HG03196 (cell line): Measurements from ENCODE around the gene NCAM1.

Experiments used
- ATAC-seq: cut with Tn5 transposase; IDR thresholded peaks from one replicate; pipeline ENCODE4 v1.9.1; 2021; ENCODE audit not compliant: unreplicated experiment

Gene NCAM1

DNA sequence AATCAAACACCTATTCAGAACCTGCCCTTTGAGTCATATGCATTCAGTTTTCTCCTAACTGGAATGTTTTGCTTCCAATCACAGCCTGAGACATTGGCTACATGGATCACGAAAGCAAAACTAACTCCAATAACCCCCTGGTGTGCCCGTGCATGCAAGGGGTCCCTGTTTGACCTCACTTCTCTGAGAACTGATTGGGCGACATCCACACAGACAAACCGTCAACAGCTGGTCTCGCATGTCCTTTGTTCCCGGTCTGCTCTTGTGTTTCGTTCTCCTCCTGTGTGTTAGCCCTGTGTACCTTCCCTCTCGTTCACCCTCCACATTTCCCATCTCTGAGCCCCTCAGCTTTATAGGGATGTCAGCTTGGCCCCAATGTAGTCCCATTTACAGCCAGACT, 286.0 kb downstream of the NCAM1 start:
- no peak for ATAC-seq

DNA sequence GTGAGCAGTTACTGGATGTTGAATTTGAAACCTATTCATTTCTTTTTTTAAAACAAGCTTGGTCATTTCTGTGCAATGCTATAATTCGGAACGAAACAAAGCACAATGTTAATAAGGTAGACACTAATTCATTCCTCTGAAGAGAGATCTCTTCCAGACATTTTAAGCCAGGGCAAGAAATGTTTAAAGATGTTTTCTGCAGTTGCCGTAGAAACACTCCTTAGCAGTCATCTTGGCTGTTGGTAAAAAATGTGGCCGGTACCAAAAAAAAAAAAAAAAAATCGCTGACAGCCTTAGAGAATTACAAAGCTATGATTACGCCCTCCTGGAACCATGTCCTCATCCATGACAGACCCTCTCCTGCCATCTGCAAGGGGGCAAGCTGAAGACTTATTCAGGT, 286.7 kb downstream of the NCAM1 start:
- no peak for ATAC-seq

DNA sequence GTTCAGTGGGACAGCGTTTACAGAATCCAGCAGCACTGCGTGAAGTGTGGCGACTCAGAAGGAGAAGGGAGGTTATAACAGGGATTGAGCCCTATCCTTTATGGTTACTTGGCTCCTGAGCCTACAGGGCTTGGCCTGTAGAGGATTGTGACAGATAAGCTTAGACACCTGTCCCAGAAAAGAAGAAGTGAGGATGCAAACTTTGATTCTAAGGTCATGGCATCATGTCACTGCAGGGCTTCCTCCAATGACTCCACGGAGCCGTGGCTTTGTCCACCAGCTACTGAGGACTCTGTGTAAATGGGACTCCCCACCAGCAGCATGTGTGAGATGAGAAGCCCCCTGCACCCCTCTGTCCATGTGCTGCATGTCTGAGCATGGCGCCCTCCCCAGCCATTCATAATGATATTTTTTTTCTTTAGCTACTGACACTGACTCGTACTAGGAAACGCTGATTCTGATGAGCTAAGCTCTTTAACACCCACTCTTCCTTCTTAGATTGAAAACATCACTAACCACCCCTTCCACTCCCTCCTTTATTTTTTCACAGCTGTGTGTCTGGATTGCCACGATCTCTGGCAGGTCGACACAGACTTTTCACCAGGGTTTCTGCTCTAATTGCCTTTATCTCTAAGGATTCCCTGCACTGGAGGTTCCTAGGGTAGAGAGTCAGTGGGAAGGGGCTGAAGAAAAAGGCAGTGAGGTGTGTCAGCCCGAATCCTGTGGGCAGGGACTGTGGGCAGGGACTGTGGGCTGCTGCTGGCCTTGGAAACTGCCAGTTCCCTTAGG, 287.7 kb downstream of the NCAM1 start:
- no peak for ATAC-seq

DNA sequence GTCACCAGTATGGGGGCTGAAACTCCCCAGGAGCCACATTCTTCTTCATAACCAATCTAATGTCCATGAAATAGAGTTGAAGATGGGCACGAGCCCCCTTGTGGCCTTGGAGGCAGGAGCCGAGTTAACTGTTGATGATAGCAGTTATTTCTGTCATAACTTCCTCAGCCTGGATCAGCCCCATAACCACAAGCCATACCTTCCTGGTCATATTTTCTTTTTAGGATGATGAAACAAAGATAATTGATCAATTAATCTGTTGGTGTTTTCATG, 288.2 kb downstream of the NCAM1 start:
- no peak for ATAC-seq

DNA sequence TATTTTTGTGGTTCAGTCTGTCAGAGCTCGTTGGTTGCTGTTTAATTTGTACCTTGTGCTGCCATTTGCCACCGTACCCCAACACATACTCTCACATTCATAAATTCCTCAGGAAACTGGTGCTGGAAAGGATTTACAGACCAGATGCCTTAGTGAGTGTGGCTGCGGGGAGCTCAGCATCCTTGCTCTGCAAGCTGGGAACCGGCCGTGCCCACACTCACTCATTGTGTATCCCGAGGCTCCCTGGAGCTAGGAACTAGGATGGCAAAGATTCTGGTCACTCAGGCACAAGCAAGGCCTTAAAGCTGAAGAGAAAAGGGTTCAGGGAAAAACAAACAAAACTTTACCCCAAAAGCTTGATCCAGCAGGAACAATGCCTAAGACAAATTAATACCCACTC, 288.6 kb downstream of the NCAM1 start:
- no peak for ATAC-seq

DNA sequence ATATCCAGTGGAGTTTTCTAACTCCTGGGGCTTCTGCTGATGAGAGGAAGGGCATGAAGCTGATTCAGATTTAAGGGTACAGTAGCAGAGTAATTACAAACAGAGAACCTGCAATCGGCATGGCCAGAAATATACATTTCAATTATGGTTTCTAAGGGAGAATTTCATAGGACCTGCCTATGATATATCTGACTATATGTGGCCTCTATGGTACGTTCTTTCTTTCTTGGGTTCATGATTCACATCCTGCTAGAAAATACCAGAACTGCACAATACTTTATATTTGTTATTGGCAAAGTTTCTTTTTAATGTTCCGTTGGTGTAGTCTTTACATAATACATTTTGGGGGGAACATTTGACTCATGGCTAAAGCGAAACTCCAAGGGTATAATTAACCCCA, 290.1 kb downstream of the NCAM1 start:
- ATAC-seq: no peak

DNA sequence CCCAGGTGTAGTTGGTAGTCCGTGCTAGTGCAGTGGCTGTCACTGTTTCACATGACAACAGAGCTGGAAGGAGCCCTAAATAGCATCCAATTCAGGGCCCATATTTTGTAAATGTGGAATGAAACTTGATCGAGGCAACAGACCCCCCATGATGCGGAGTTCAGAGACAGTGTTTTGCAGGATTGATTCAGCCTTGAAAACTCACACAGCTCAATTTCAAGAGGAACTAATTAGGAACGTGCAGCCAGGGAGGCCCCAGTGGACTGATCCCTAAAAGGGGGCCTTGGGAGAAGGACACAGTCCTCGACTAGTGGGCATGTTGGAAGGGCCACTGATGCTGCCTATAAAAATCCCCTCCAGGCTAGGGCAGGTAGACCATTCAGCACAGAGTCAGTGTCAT, 292.2 kb downstream of the NCAM1 start:
- ATAC-seq: no peak

DNA sequence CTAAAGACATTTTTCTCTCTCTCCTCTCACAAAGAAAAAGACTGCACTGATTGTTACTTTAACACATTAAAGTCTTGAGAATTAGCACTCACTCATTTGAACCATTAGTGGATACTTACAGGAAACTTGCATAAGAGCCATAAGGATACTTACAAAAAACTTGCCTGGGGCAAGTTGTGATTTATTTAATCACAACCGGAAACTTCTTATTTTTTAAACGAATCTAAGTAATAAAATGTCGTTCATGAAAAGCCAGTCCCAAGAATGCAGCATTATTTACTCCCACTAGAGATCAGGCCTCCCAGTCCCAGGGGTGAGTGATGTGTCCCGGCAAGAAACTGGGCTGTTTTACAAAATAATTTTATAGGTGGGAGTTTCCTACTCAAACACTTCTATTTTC, 293.9 kb downstream of the NCAM1 start:
- ATAC-seq: no peak

DNA sequence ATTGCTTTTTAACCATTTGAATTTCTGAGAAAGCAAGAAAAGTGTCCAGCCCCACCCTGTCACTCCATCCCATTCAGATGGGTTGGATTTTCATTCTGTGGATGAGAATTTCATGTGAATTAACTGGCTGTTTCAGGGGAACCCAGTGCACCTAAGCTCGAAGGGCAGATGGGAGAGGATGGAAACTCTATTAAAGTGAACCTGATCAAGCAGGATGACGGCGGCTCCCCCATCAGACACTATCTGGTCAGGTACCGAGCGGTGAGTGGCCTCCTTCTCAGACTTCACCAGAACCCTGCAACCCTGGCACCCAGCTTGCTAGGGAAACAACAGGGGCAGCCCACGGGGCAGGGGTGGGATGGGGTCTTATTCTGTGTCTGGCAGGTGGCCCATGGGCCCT, 294.5 kb downstream of the NCAM1 start:
- no peak for ATAC-seq

DNA sequence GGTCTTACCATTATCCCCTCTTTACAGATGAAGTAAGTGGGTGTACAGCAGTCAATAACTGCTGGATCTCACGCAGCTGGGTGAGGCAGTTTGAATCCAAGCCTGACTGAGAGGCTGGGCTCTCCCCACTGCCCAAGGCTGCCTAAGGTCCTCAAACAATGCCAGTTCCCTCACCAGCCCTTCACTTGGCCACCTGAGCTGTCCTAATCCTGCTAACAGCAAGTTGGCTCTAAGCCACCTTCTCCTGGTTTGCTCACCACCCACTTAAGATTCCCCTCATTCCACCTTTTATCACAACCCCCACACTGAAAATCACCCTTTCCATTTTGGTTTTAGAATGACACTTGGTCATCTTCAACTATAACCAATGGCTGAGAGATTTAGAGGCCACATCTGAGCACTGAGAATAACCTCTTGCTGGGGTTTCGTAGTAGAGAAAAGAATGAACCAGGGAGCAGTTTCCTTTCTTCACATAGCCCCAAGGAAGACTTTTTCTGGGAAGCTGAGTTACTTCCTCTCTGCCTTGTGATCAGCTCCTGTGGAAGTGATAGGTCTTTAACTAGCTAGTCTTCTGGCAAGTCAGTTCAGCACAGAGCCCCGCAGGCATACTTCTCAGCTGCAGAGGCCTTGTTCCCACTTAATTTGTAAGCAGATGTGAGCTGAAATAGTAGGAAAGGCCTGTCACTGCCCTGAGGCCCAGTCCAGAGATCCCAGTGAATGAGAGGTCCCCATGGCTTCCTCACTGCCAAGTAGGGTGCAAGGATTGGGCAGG, 295.4 kb downstream of the NCAM1 start:
- ATAC-seq: no peak

DNA sequence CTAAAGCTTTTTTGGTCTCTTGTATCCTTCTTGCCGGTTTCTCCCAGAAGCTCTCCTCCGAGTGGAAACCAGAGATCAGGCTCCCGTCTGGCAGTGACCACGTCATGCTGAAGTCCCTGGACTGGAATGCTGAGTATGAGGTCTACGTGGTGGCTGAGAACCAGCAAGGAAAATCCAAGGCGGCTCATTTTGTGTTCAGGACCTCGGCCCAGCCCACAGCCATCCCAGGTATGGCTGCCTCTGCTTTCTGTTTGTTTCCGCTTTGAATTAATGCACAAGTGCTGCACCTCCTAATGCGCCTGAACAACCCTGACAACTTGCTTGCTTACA, 298.8 kb downstream of the NCAM1 start:
- ATAC-seq: no peak

DNA sequence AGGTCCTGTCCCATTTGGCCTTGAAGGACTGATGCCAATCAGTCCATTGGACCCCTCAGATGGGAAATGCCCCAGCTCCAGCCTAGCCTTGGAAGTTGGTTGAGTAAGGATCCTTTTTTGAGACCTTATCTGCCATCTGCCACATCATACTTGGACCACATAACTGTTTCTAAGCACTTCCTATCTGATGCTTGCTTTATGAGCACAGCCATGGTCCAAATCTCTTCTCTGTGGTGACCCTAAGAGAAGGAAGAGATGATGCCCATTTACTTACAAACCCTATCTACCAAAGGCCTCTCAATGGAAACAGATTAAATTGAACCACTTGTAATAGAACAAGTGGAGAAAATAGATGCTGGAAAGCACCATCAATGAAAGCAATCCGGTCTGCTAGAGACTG, 299.3 kb downstream of the NCAM1 start:
- ATAC-seq: no peak

DNA sequence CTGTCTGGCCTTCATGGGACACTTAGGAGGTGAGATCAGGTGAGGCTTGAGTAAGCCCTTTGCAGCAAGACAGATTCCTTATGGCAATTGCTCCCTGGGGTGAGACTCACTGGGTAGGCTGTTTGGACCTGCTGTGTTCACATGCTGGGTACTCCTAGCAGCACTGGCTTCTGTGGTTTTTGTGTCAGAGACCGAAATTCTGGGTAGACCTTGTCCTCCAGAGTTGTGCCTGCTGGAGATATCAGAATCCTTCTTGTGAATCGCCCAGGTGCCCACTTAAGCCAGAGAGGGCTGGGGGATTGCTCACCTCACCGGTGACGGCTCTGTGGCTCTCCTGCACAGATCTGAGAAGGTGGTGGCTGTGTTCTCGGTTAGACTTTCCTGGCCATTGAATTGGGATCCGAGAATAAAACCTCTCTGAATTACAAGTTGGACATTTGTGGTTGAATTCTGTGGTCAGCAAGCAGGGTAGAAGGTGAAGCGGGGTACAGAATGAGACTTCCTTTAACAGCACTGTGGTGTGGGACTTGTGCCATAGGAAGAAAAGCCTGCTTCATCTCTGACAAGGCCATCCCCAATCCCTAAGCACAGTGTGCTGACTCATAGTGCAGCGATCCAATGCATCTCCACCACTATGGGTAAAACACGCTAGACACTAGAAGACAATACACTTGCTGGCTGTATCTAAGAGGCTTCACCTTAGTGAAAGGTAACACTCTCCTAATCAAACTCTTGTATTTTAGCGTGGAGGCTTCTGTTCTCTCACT, 300.7 kb downstream of the NCAM1 start:
- no peak for ATAC-seq

DNA sequence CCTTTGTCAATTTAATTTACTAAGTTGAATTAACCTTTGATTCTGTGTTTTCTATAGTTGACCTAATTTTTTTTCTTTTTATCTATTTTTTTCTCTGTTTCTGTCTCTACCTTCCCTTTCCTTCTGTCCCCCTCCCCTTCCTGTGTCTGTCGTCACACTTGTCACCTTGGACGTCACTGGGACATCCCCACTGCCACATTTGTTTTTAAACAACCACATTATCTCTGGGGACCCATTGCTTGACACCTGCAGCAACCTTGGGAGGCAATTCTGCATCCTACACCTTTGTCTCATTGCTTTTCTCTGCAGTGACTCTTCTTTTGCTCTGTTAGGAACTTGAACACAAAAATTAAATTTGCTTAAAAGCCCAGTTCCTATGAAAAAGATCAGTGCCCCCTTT, 301.4 kb downstream of the NCAM1 start:
- ATAC-seq: no peak

DNA sequence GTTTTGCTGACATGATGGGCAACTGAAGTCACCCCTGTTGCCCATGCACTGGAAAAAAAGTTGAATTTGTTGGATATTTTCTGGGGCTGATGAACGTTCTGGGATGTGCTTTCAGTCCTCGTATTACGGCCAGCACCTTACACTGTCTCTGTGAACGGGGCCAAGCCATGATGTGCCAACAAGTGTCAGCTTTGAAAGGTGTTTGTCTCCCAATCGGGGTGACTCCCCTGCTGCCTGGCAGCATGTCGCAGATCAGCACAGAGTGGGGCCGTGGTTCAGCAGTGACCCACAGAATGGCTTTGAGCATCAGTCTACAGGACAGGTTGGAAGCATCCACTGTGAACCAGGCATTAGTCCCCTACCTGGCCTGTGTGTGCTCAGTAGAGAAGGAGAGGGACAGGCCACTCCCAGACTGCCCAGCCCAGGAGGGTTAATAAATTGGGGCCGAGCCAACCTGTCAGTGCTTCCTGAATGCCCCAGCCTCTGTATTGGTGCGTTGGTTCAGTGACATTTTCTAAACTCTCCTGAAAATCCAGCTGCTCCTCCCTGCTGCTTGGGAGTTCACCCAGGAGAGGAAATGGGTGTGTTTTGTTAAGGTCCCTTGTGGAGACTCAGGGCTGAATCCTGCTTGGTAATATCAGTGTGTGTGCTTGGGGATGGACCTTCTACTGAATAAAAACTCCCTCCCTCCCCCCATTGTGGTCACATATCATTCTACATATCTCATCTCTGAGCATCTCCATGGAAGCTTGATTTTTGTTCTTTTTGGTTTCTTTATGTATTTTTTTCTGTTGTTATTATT, 302.4 kb downstream of the NCAM1 start:
- ATAC-seq: no peak

DNA sequence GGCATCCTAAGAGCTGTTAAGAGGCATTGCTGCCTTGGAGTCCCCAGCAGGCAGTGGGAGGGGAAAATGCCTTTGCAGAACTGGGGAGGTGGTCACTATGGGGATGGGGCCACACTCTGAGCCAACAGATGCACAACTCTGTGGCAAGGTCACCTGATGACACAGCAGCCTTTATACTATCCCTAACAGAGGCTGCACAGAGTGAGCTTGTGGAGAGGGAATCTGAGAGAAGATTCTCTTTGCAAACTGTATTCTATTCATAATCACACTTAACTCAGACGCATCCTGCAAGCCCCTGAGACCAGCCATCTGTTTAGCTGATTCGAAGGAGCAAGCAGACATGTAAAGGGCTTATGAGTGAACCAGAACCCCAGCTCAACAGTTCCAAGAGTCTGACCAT, 304.1 kb downstream of the NCAM1 start:
- ATAC-seq: no peak

DNA sequence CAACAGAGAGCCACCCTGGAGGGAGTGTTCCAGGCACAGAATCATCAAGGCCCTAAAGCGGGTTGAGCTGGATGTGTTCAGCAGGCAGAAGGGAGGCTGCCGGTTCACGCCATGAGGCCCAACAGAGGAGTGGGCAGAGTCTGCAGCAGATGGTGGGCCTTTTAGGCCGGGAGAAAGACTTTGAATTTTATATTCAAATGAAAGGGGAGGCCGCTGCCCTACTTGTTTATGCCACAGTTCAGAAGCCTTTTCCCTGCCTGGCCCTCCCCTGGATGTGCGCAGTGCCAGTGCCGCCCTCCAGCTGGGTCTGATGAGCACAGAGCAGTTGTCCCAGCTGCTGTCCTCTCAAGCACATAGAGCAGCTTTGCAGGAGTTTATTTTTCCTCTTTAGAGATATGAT, 306.3 kb downstream of the NCAM1 start:
- ATAC-seq: no peak

DNA sequence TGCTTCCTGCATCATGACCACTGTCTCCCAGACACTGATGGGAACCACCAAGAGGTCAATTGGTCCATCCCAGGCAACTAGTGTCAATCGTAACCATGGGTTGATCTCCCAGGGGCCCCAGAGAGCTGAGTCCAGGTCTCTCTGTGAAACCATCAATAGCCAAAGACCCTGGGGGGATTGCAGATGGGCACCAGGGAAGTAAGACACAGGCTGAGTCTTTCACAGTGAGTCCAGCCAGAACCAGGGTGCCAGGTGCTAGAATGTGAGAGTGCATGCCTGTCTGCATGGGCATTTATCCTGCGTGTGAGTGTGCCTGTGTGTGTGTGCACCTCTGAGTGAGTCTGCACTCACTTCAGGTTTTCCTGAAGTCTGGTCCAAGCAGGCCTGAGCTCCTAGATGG, 307.9 kb downstream of the NCAM1 start:
- ATAC-seq: no peak

DNA sequence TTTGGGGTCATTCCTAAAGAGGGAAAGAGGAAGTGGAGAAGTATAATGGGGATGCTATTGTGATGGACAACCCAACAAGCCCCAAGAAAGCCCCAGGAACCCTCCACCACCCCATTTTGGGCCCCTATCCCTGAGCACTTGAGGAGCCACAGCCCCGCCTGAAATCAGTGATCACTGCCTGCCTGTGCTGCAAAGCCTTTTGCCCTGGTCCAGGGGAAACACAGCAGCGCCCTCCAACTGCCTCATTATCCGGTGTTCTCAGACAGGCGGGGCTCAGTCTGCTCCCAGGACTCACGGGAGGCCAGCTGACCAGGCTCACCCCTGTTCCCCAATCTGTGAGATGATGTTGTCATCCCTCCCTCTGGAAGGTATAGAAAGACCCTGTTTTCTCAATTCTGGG, 308.4 kb downstream of the NCAM1 start:
- no peak for ATAC-seq

DNA sequence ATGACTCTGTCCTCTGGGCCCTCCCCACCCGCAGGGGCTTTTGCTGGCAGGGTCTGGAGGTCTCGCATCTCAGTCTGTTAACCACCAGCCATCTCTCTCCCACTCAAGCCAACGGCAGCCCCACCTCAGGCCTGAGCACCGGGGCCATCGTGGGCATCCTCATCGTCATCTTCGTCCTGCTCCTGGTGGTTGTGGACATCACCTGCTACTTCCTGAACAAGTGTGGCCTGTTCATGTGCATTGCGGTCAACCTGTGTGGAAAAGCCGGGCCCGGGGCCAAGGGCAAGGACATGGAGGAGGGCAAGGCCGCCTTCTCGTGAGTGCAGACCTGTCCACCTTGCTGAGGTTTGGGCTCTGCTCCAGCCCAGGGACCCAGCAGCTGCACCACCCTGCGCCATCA, 308.9 kb downstream of the NCAM1 start:
- ATAC-seq: no peak

DNA sequence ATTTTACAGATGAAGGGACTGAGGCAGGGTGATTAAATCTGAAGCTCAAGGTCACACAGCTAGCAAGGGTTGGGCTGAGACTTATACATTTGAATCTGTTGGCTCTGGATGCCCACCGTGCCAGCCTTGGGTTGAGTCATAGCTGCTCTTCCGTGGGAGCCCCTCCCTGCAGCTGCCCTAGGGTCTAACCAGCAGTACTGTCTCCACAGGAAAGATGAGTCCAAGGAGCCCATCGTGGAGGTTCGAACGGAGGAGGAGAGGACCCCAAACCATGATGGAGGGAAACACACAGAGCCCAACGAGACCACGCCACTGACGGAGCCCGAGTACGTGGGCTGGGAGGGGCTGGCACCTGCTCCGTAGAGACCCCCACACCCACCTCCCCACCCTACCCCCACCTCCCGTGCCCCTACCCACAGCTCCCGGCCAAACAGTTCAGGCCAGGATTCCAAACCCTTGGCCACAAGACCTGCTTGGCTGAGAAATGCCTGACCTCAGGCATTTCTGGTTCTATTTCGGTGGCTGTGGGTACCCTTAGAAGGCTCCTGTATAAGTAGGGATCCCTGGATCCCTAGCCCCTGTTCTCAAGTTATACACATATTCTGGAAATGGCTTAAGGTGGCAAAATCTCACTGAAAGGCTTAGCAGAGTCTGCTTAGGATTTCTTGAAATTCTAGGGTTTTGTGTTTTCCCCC, 310.5 kb downstream of the NCAM1 start:
- ATAC-seq: no peak
